ENCODE data around the gene EMILIN3.
A peak's percentile ranks its signal among the peaks of the same experiment; 100 is the strongest.

EMILIN3 gene

DNA sequence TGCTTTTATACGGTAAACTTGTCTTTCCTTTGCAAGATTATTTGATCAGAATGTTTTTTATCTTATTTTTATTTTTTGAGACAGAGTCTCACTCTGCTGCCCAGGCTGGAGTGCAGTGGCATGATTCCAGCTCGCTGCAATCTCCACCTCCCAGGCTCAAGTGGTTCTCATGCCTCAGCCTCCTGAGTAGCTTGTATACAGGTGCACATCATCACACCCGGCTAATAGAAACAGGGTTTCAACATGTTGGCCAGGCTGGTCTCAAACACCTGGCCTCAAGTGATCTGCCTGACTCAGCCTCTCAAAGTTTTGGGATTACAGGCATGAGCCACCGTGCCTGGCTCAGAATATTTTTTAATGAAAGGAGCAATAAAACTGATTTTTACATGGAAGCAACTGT, 34.9 kb downstream of the EMILIN3 start:
- Mint-ChIP-seq H3K4me3 (no peak overlapping the region), H3K4me1 (peaks cover 15% of the 10 kb centered on the region), H3K9me3 (no peaks in the 10 kb centered on the region), H3K36me3 (ENCODE audit: low read depth) (no peaks in the 10 kb centered on the region), H3K27me3 (ENCODE audit: low read depth) (no peaks in the 10 kb centered on the region), H3K27ac (no peak overlapping the region)
- TF ChIP-seq, protein P1, sequence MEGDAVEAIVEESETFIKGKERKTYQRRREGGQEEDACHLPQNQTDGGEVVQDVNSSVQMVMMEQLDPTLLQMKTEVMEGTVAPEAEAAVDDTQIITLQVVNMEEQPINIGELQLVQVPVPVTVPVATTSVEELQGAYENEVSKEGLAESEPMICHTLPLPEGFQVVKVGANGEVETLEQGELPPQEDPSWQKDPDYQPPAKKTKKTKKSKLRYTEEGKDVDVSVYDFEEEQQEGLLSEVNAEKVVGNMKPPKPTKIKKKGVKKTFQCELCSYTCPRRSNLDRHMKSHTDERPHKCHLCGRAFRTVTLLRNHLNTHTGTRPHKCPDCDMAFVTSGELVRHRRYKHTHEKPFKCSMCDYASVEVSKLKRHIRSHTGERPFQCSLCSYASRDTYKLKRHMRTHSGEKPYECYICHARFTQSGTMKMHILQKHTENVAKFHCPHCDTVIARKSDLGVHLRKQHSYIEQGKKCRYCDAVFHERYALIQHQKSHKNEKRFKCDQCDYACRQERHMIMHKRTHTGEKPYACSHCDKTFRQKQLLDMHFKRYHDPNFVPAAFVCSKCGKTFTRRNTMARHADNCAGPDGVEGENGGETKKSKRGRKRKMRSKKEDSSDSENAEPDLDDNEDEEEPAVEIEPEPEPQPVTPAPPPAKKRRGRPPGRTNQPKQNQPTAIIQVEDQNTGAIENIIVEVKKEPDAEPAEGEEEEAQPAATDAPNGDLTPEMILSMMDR (IDR thresholded peaks at IDR 0.05; ENCODE audit: unreplicated experiment in 3 of 3) = no peak

- Mint-ChIP-seq H3K36me3 (ENCODE audit: low read depth) (no peaks in the 10 kb centered on the region), H3K27me3 (ENCODE audit: low read depth) (no peaks in the 10 kb centered on the region), H3K9me3 (no peaks in the 10 kb centered on the region), H3K27ac (no peak overlapping the region), H3K4me1 (peaks cover 15% of the 10 kb centered on the region), H3K4me3 (no peak overlapping the region)
- TF ChIP-seq, protein P1 (IDR thresholded peaks at IDR 0.05; ENCODE audit: unreplicated experiment in 3 of 3) = no peak
Measured at GRCh38 chr20:41330941-41331340, 35.7 kb downstream of the EMILIN3 start.

DNA sequence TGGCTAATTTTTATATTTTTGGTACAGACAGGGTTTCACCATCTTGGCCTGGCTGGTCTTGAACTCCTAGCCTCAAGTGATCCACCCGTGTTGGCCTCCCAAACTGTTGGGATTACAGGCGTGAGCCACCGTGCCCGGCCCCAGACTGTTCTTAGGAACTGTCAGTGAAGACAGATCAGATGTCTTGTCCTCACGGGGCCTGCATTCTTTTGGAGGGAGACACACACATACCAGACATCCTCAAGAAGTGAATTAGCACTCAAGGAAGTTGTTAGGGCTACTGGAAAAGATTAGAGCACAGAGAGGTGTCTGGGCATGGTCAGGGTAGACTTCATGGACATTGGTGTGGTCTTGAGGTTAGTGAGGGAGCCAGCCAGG, 36.3 kb downstream of the EMILIN3 start:
- no peaks in the 10 kb centered on the region for H3K27me3 Mint-ChIP-seq (ENCODE audit: low read depth)
- H3K36me3 Mint-ChIP-seq (ENCODE audit: low read depth) = no peaks in the 10 kb centered on the region
- no peak overlapping the region for H3K27ac Mint-ChIP-seq
- no peaks in the 10 kb centered on the region for H3K9me3 Mint-ChIP-seq
- TF ChIP-seq, protein P1 (IDR thresholded peaks at IDR 0.05; ENCODE audit: unreplicated experiment in 3 of 3) = no peak
- peaks cover 15% of the 10 kb centered on the region for H3K4me1 Mint-ChIP-seq
- no peak overlapping the region for H3K4me3 Mint-ChIP-seq

DNA sequence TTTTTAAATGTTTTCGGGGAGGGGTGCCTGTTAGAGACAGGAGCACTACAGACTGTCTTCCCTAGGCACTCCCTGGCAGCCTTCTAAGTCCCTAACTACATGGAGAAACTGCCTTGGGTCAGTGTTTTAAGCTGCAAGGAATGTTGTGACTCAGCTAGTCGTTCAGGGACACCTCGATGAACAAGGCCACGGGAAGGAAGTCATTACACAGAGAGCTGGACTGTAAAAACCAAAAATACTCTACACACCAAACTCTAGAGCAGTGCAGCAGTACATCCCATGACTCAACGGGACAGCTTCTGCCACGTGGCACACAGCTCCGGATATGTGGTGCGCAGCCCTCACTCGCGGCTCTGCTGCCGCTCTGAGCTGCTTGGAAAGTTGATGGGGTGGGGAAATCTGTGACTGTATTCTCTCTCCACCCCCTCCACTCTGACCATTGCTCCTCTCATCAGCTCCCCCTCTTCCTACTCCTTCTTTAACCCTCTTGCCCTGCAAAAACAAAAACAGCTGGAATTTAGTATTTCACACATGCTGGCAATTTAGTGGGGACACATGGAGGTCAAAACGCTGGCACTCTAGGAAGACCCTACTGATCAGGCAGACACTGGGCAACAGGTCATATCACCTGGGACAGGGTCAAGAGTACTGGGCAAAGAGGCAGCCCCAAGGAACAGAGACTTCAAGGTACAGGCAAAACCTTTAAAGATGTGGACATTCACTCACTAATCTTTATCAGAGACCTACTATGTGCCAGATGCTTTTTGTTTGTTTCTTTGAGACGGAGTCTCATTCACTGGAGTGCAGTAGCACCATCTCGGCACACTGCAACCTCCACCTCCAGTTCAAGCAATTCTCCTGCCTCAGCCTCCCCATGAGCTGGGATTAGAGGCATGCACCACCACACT, 36.9 kb downstream of the EMILIN3 start:
- TF ChIP-seq, protein P1 (IDR thresholded peaks at IDR 0.05; ENCODE audit: unreplicated experiment in 3 of 3) = no peak
- Mint-ChIP-seq H3K36me3 (ENCODE audit: low read depth) (no peaks in the 10 kb centered on the region), H3K4me1 (peaks cover 15% of the 10 kb centered on the region), H3K4me3 (no peak overlapping the region), H3K27ac (peak overlapping the region; percentile 21 to 69 (median 59)), H3K27me3 (ENCODE audit: low read depth) (no peaks in the 10 kb centered on the region), H3K9me3 (no peaks in the 10 kb centered on the region)

DNA sequence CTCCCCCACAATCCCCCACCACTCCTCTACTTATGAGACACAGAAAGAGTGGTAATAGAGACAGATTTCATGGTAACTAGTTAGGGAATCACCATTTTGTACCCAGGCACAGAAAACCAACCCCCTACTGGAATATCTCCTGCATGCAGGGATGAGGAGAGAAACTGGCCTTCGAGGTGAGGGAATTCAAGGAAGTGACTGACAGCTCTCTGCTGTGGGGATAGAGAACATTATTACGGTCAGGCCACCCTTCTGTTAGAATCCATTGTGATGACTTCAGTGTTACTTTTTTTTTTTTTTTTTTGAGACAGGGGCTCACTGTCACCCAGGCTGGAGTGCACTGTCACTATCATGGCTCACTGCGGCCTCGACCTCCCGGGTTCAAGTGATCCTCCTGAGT, 39.4 kb downstream of the EMILIN3 start:
- Mint-ChIP-seq H3K9me3 (no peaks in the 10 kb centered on the region), H3K27me3 (ENCODE audit: low read depth) (no peaks in the 10 kb centered on the region), H3K4me1 (peaks cover 8% of the 10 kb centered on the region), H3K4me3 (no peak overlapping the region), H3K27ac (peak overlapping the region in 1 of 3 experiments; percentile 50), H3K36me3 (ENCODE audit: low read depth) (no peaks in the 10 kb centered on the region)
- TF ChIP-seq, protein P1 (IDR thresholded peaks at IDR 0.05; ENCODE audit: unreplicated experiment in 3 of 3) = no peak

- no peaks in the 10 kb centered on the region for H3K9me3 Mint-ChIP-seq
- H3K4me1 Mint-ChIP-seq = peaks cover 9% of the 10 kb centered on the region
- H3K27ac Mint-ChIP-seq = peak overlapping the region in 1 of 3 experiments; percentile 78
- peak overlapping the region in 1 of 3 experiments; percentile 29 for H3K4me3 Mint-ChIP-seq
- no peaks in the 10 kb centered on the region for H3K36me3 Mint-ChIP-seq (ENCODE audit: low read depth)
- H3K27me3 Mint-ChIP-seq (ENCODE audit: low read depth) = peaks cover 4% of the 10 kb centered on the region
- TF ChIP-seq, protein P1 (IDR thresholded peaks at IDR 0.05; ENCODE audit: unreplicated experiment in 3 of 3) = no peak
Measured at GRCh38 chr20:41320976-41321375, 45.6 kb downstream of the EMILIN3 start.

Measured in nephron (organoid).